ENCODE measurements around the gene CCDC91. TPM values are rescaled to one million over a fixed set of nuclear protein-coding genes. Genes with fewer than 3 reads are reported as not detected.

CCDC91 gene
- total and polyA plus RNA-seq, 2 of the 4 experiments (the other 2 are of a cell fraction) = 8.6 to 14.7 TPM

DNA sequence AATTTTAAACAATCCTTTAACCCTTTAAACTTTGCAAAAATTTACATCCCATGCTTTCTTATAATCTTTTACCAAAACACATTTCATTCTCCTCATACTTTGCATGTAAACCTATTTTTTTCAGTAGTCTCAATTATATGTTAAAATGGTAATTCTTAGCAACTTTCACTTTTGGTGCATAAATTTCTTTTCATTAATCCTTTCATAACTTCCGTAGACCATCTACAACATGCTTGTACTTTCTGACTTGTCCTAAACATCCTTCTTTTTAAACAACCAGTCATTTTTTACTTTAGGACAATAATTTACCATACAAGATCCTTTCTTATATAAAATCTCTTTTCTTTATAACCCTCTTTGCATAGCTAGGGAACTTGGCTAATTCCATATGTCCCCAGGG is 19.5 kb downstream of the CCDC91 start:
- H4K5ac ChIP-seq (ENCODE audit: low read depth, low read length) = no peak overlapping the region
- TF ChIP-seq RFX5 (IDR thresholded peaks at IDR 0.05; ENCODE audit: low read depth, low read length) (no peak), USF2 (IDR thresholded peaks at IDR 0.05; ENCODE audit: low read depth, low read length) (no peak), POLR2A (IDR thresholded peaks at IDR 0.05; ENCODE audit: low read depth, low read length) (no peak), CEBPB (IDR thresholded peaks at IDR 0.05; ENCODE audit: low read depth, low read length) (no peak), CTCF (conservative IDR thresholded peaks at IDR 0.05; ENCODE audit: low read depth, low read length) (no peak), RAD21 (IDR thresholded peaks at IDR 0.05; ENCODE audit: low read length) (no peak), NFE2L2 (IDR thresholded peaks at IDR 0.05; ENCODE audit: low read depth, low read length) (no peak), SMC3 (IDR thresholded peaks at IDR 0.05; ENCODE audit: low read depth, low read length) (no peak), MAZ (IDR thresholded peaks at IDR 0.05; ENCODE audit: borderline replicate concordance, low read depth, low read length) (no peak), MXI1 (IDR thresholded peaks at IDR 0.05; ENCODE audit: borderline replicate concordance, low read depth, low read length) (no peak), RCOR1 (IDR thresholded peaks at IDR 0.05; ENCODE audit: insufficient replicate concordance, low read length) (no peak), MAFK (IDR thresholded peaks at IDR 0.05; ENCODE audit: low read depth, low read length) (no peak), BHLHE40 (IDR thresholded peaks at IDR 0.05; ENCODE audit: low read depth, low read length) (no peak), FOS (IDR thresholded peaks at IDR 0.05; ENCODE audit: low read depth, low read length) (no peak), CHD1 (IDR thresholded peaks at IDR 0.05; ENCODE audit: low read depth, low read length) (no peak)
- TF ChIP-seq, protein P1, sequence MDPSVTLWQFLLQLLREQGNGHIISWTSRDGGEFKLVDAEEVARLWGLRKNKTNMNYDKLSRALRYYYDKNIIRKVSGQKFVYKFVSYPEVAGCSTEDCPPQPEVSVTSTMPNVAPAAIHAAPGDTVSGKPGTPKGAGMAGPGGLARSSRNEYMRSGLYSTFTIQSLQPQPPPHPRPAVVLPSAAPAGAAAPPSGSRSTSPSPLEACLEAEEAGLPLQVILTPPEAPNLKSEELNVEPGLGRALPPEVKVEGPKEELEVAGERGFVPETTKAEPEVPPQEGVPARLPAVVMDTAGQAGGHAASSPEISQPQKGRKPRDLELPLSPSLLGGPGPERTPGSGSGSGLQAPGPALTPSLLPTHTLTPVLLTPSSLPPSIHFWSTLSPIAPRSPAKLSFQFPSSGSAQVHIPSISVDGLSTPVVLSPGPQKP (IDR thresholded peaks at IDR 0.05; ENCODE audit: borderline replicate concordance, low read depth, low read length) = no peak
- H3K4me3 ChIP-seq (ENCODE audit: insufficient read depth, low read depth, low read length) = no peak overlapping the region
- DNase-seq (no peak), ATAC-seq (ENCODE audit: low read depth) (no peak)
- no peak overlapping the region for H2AK9ac ChIP-seq (replicated peaks; ENCODE audit: low read depth, low read length, poor library complexity)
- no peak overlapping the region for H3K4me2 ChIP-seq (ENCODE audit: low read depth, low read length)
- intact Hi-C loops (cut with micrococcal nuclease) = no loop called here
- no peaks in the 10 kb centered on the region for H3K27me3 ChIP-seq (ENCODE audit: control insufficient read depth, insufficient read depth, low read length)
- H3K27ac ChIP-seq (ENCODE audit: insufficient read depth, low read length) = no peak overlapping the region
- H3K23ac ChIP-seq (ENCODE audit: low read depth, low read length) = no peak overlapping the region
- H4K8ac ChIP-seq (ENCODE audit: low read depth in 2 of 2, low read length in 2 of 2) = no peak overlapping the region
- no peak overlapping the region for H2BK5ac ChIP-seq (ENCODE audit: low read depth, low read length, poor library complexity, severe bottlenecking)
- H2AFZ ChIP-seq (replicated peaks; ENCODE audit: low read length, poor library complexity) = no peak overlapping the region
- H3K14ac ChIP-seq (replicated peaks; ENCODE audit: low read depth, low read length) = no peak overlapping the region
- H3K36me3 ChIP-seq (ENCODE audit: control insufficient read depth, insufficient read depth, low read length) = peaks cover 1% of the 10 kb centered on the region; the same call in 1 of the 2 replicates
- no peak overlapping the region for H3K4ac ChIP-seq (ENCODE audit: low read depth, low read length)
- H2BK120ac ChIP-seq (ENCODE audit: low read depth, low read length) = no peak overlapping the region
- ChIA-PET CTCF (no interaction called here), POLR2A (ENCODE audit: unreplicated experiment) (no interaction called here)
- dilution Hi-C loops (cut with HindIII; ENCODE audit: low sequenced_read_pairs, unreplicated experiment) = no loop called here
- no peak overlapping the region for H3K9ac ChIP-seq (ENCODE audit: low read depth, low read length)
- no peak overlapping the region for H3K18ac ChIP-seq (ENCODE audit: low read depth, low read length)
- WGBS, 2 experiments (ENCODE audit: extremely low coverage in 2 of 2, insufficient read length in 1 of 2) = no CpG with 5 or more reads among the region's 1 CpG
- no peak overlapping the region for H3K56ac ChIP-seq (ENCODE audit: extremely low read depth, insufficient read depth, low read length)
- H2BK20ac ChIP-seq (ENCODE audit: low read depth, low read length) = no peak overlapping the region
- in situ Hi-C loops (cut with MboI; ENCODE audit: low sequenced_read_pairs) = no loop called here
- H4K91ac ChIP-seq (ENCODE audit: insufficient read depth, low read depth, low read length) = no peak overlapping the region
- H3K4me1 ChIP-seq (ENCODE audit: control insufficient read depth, insufficient read depth, low read length) = no peaks in the 10 kb centered on the region
- H3K9me3 ChIP-seq (ENCODE audit: control insufficient read depth, insufficient read depth, low read length) = peaks cover 3% of the 10 kb centered on the region
- no peak overlapping the region for H2AK5ac ChIP-seq (ENCODE audit: low read depth, low read length)
- H2BK15ac ChIP-seq (ENCODE audit: low read depth, low read length) = no peak overlapping the region
- no peaks in the 10 kb centered on the region for H3K9me1 ChIP-seq (ENCODE audit: insufficient read depth, low read length)
- peaks cover 4 to 9% of the 10 kb centered on the region in 2 experiments; a peak in 3 of 4 replicates for H3K79me1 ChIP-seq (ENCODE audit: low read depth in 1 of 2, low read length in 2 of 2)
- no peaks in the 10 kb centered on the region for H4K20me1 ChIP-seq (ENCODE audit: insufficient read depth, low read length)
- no TSS peak for BruUV-seq (replicated peaks)

All from IMR-90 (cell line).